Activated CD4-positive, alpha-beta memory T cell treated with anti-CD3 and anti-CD28 coated beads for 36 hours (primary cell): ENCODE data around the gene LST1. TPM values are rescaled to one million over a fixed set of nuclear protein-coding genes. Genes with fewer than 3 reads are reported as not detected.

ENCODE experiments used
- CTCF ChIA-PET: fragments of 350-600 bp; sonication (Branson Sonifier 250); formaldehyde crosslinking; loops from one replicate; lab custom pipeline; 2021; ENCODE audit warnings: antibody characterized with exemption, inconsistent platforms; lab: Charles Lee
- POLR2A ChIA-PET: fragments of 350-600 bp; sonication (Branson Sonifier 250); formaldehyde crosslinking; loops from one replicate; lab custom pipeline; 2021; ENCODE audit warnings: antibody characterized with exemption; lab: Charles Lee
- DNase-seq: peaks from one replicate; pipeline ENCODE4 v3.0.0-alpha.2; 2020
- H3K27ac Mint-ChIP-seq: one replicate; pipeline ENCODE4 v1.8.0; 2021; ENCODE audit warnings: mixed read lengths
- H3K27me3 Mint-ChIP-seq: one replicate; pipeline ENCODE4 v1.8.0; 2021; ENCODE audit warnings: mixed read lengths
- H3K36me3 Mint-ChIP-seq: one replicate; pipeline ENCODE4 v1.8.0; 2021; ENCODE audit warnings: mixed read lengths
- H3K4me1 Mint-ChIP-seq: one replicate; pipeline ENCODE4 v1.8.0; 2021; ENCODE audit warnings: low read depth, mixed read lengths
- H3K4me3 Mint-ChIP-seq: one replicate; pipeline ENCODE4 v1.8.0; 2021; ENCODE audit warnings: mild to moderate bottlenecking, mixed read lengths
- H3K9me3 Mint-ChIP-seq: one replicate; pipeline ENCODE4 v1.8.0; 2021; ENCODE audit warnings: mixed read lengths
- intact Hi-C: fragments of 100-400 bp; cut with micrococcal nuclease; formaldehyde crosslinking; loops from one replicate; pipeline ENCODE4 v1.15.1; 2023
- total RNA-seq, 2 experiments: library from RNA; stranded (reverse); gene quantifications; one replicate each; pipeline ENCODE4 v1.2.3, GENCODE V29; 2021

Gene LST1
- total RNA-seq, 2 experiments from 2014 or later = 15.7 to 16.9 TPM

- peaks cover 60% of the 10 kb centered on the region for H3K36me3 Mint-ChIP-seq
- intact Hi-C loops = loop anchor here (2.0 to 10.0 kb wide), 4 partner anchors 17 to 1279 kb away; partner anchors contain the start of genes GPSM3, HLA-C, PBX2 and PSMB9
- peak within 1 kb of the TSS; percentile 97 for H3K4me3 Mint-ChIP-seq
- peaks cover 54% of the 10 kb centered on the region for H3K4me1 Mint-ChIP-seq
- peaks cover 2% of the 10 kb centered on the region for H3K27me3 Mint-ChIP-seq
- POLR2A ChIA-PET = interaction anchor here (0.7 to 18.2 kb wide), 13 partner anchors 4 to 287 kb away, joined by 3 to 259 read pairs (median 16); partner anchors contain the start of genes ATP6V1G2, DDX39B, GPANK1 and LSM2
- peak within 1 kb of the TSS; percentile 99 for H3K27ac Mint-ChIP-seq
- CTCF ChIA-PET = interaction anchor here (0.6 to 28.8 kb wide), 3 partner anchors 17 to 45 kb away, joined by 3 to 1658 read pairs (median 740); partner anchors contain the start of genes ATP6V1G2, DDX39B, LST1 and NCR3
- no peaks in the 10 kb centered on the region for H3K9me3 Mint-ChIP-seq
- DNase-seq = peak; percentile 93
These were observed 10.7 kb upstream of the LST1 start, which contains the start of gene TNF for GRCh38 chr6:31575335-31575901. Gene TNF, plus strand, starts transcription at chr6:31575565. Its CDS starts 177 bp downstream, at chr6:31575742.

GRCh38 chr6:31575952-31576685, 10.0 kb upstream of the LST1 start:
- DNase-seq = no peak
- POLR2A ChIA-PET = interaction anchor here (1.1 to 18.2 kb wide), 9 partner anchors 4 to 237 kb away, joined by 3 to 259 read pairs (median 115); partner anchors contain the start of genes ATP6V1G2, DDX39B, LST1 and LTA
- peaks cover 65% of the 10 kb centered on the region for H3K36me3 Mint-ChIP-seq
- no peaks in the 10 kb centered on the region for H3K9me3 Mint-ChIP-seq
- peaks cover 49% of the 10 kb centered on the region for H3K4me1 Mint-ChIP-seq
- H3K27ac Mint-ChIP-seq = peak overlapping the region; percentile 99
- peaks cover 2% of the 10 kb centered on the region for H3K27me3 Mint-ChIP-seq
- CTCF ChIA-PET = interaction anchor here (0.6 to 28.8 kb wide), 5 partner anchors 8 to 44 kb away, joined by 3 to 1658 read pairs (median 7); partner anchors contain the start of genes ATP6V1G2, DDX39B, LST1 and NCR3
- peak overlapping the region; percentile 97 for H3K4me3 Mint-ChIP-seq
- intact Hi-C loops = loop anchor here (2.0 to 10.0 kb wide), 4 partner anchors 17 to 1279 kb away; partner anchors contain the start of genes GPSM3, HLA-C, PBX2 and PSMB9

- intact Hi-C loops = loop anchor here (5.0 to 10.0 kb wide), 3 partner anchors 305 to 1278 kb away; partner anchors contain the start of genes GPSM3, HLA-C, PBX2 and PSMB9
- Mint-ChIP-seq H3K4me1 (peaks cover 41% of the 10 kb centered on the region), H3K36me3 (peaks cover 74% of the 10 kb centered on the region), H3K27me3 (peaks cover 2% of the 10 kb centered on the region), H3K4me3 (peak overlapping the region; percentile 97), H3K9me3 (no peaks in the 10 kb centered on the region), H3K27ac (peak overlapping the region; percentile 99)
- ChIA-PET CTCF (interaction anchor here (1.1 to 28.8 kb wide), 4 partner anchors 8 to 24 kb away, joined by 4 to 1658 read pairs (median 374); partner anchors contain the start of genes ATP6V1G2, DDX39B, LST1 and NCR3), POLR2A (interaction anchor here (0.9 to 18.2 kb wide), 10 partner anchors 5 to 236 kb away, joined by 3 to 259 read pairs (median 74); partner anchors contain the start of genes ATP6V1G2, DDX39B, GPANK1 and LST1)
- peak; percentile 85 for DNase-seq
These were observed 9.0 kb upstream of the LST1 start for GRCh38 chr6:31576897-31577578.

DNA sequence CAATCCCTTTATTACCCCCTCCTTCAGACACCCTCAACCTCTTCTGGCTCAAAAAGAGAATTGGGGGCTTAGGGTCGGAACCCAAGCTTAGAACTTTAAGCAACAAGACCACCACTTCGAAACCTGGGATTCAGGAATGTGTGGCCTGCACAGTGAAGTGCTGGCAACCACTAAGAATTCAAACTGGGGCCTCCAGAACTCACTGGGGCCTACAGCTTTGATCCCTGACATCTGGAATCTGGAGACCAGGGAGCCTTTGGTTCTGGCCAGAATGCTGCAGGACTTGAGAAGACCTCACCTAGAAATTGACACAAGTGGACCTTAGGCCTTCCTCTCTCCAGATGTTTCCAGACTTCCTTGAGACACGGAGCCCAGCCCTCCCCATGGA, 8.5 kb upstream of the LST1 start:
- Mint-ChIP-seq H3K27ac (peak overlapping the region; percentile 99), H3K9me3 (no peaks in the 10 kb centered on the region), H3K36me3 (peaks cover 71% of the 10 kb centered on the region), H3K4me3 (peak overlapping the region; percentile 97), H3K4me1 (peaks cover 44% of the 10 kb centered on the region), H3K27me3 (peaks cover 2% of the 10 kb centered on the region)
- CTCF ChIA-PET = interaction anchor here (1.6 to 28.8 kb wide), 3 partner anchors 9 to 25 kb away, joined by 7 to 1658 read pairs (median 740); partner anchors contain the start of genes ATP6V1G2, DDX39B, LST1 and NCR3
- intact Hi-C loops = loop anchor here (5.0 to 10.0 kb wide), 3 partner anchors 305 to 1277 kb away; partner anchors contain the start of genes GPSM3, HLA-C, PBX2 and PSMB9
- peak; percentile 14 for DNase-seq
- POLR2A ChIA-PET = interaction anchor here (0.9 to 18.2 kb wide), 9 partner anchors 5 to 87 kb away, joined by 3 to 259 read pairs (median 115); partner anchors contain the start of genes ATP6V1G2, DDX39B, GPANK1 and LST1

- Mint-ChIP-seq H3K4me3 (peak overlapping the region; percentile 97), H3K4me1 (peaks cover 47% of the 10 kb centered on the region), H3K27me3 (peaks cover 2% of the 10 kb centered on the region), H3K27ac (peak overlapping the region; percentile 92), H3K9me3 (no peaks in the 10 kb centered on the region), H3K36me3 (peaks cover 65% of the 10 kb centered on the region)
- DNase-seq = peak; percentile 37
- CTCF ChIA-PET = interaction anchor here (17.5 to 28.8 kb wide), 2 partner anchors 14 to 26 kb away, joined by 740 to 1658 read pairs; partner anchors contain the start of genes ATP6V1G2, DDX39B, LST1 and NCR3
- POLR2A ChIA-PET = interaction anchor here (1.0 to 18.2 kb wide), 7 partner anchors 5 to 42 kb away, joined by 3 to 259 read pairs (median 125); partner anchors contain the start of genes ATP6V1G2, DDX39B, LST1 and LTA
- intact Hi-C loops = loop anchor here (1.0 to 10.0 kb wide), 4 partner anchors 10 to 1276 kb away; partner anchors contain the start of genes GPSM3, HLA-C, PBX2 and PSMB9
These were observed 7.6 kb upstream of the LST1 start for GRCh38 chr6:31578184-31579118.

GRCh38 chr6:31579119-31579505, 7.0 kb upstream of the LST1 start:
- no peaks in the 10 kb centered on the region for H3K9me3 Mint-ChIP-seq
- ChIA-PET CTCF (interaction anchor here (9.1 to 28.8 kb wide), 3 partner anchors 9 to 27 kb away, joined by 95 to 1658 read pairs (median 740); partner anchors contain the start of genes ATP6V1G2, DDX39B, LST1 and LTA), POLR2A (interaction anchor here (2.1 to 18.2 kb wide), 6 partner anchors 4 to 38 kb away, joined by 6 to 259 read pairs (median 174); partner anchors contain the start of genes ATP6V1G2, DDX39B, LST1 and LTA)
- H3K36me3 Mint-ChIP-seq = peaks cover 60% of the 10 kb centered on the region
- H3K27ac Mint-ChIP-seq = peak overlapping the region; percentile 92
- peak overlapping the region; percentile 97 for H3K4me3 Mint-ChIP-seq
- H3K4me1 Mint-ChIP-seq = peaks cover 45% of the 10 kb centered on the region
- peaks cover 2% of the 10 kb centered on the region for H3K27me3 Mint-ChIP-seq
- DNase-seq = peak; percentile 35
- intact Hi-C loops = loop anchor here (1.0 to 10.0 kb wide), 4 partner anchors 11 to 1276 kb away; partner anchors contain the start of genes GPSM3, HLA-C, PBX2 and PSMB9

DNA sequence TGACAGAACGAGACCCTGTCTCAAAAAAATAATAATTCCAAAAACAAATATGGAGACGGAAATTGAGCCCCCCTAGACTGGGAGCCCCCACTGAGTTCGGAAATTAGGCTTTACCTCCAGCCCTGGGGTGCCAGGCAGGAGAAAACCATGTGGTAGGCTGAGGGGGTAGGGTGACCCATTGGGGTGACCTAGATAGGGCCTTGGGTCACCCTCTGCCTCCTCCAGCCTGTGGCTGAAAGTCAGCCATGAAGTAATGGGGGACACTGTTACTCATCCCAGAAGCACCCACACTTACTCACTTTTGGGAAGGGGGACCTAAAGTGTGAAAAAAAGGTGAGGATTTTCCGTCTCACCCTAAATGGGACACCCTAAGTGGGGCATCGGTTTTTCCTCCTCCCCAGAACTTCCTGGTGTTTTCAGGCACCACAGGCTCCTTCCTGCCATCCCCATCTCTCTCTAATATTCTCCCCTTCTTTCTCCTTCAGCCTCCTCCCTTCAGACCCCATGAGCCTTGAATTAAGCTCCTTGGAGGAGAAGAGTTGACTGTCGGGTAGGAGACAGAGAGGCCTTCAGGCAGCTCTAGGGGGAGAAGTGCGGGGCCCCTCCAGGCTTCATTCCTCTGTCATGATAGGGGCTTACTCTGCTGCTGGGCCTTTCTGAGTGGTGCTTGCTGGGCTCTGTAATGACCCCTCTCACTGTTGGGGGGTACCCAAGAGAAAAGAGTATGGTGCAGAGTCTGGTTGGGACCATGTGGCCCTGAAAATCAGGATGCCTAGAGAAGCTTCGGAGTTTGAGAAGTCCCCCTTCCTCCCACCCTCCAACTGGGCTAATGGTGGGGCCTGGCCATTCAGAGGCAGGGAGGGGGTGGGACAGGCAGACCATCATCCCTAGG, 6.3 kb upstream of the LST1 start:
- intact Hi-C loops = loop anchor here (1.0 to 10.0 kb wide), 7 partner anchors 7 to 1275 kb away; partner anchors contain the start of genes ATP6V1G2, GPSM3, HLA-C and LTA
- peak; percentile 55 for DNase-seq
- Mint-ChIP-seq H3K4me3 (peak overlapping the region; percentile 97), H3K27ac (peak overlapping the region; percentile 92), H3K27me3 (peaks cover 2% of the 10 kb centered on the region), H3K4me1 (peaks cover 45% of the 10 kb centered on the region), H3K9me3 (no peaks in the 10 kb centered on the region), H3K36me3 (peaks cover 57% of the 10 kb centered on the region)
- ChIA-PET CTCF (interaction anchor here (0.9 to 28.8 kb wide), 7 partner anchors 10 to 87 kb away, joined by 3 to 1658 read pairs (median 5); partner anchors contain the start of genes ATP6V1G2, DDX39B, LST1 and LTA), POLR2A (interaction anchor here (1.2 to 18.2 kb wide), 8 partner anchors 8 to 72 kb away, joined by 3 to 259 read pairs (median 61); partner anchors contain the start of genes ATP6V1G2, BAG6, DDX39B and LTA)

DNA sequence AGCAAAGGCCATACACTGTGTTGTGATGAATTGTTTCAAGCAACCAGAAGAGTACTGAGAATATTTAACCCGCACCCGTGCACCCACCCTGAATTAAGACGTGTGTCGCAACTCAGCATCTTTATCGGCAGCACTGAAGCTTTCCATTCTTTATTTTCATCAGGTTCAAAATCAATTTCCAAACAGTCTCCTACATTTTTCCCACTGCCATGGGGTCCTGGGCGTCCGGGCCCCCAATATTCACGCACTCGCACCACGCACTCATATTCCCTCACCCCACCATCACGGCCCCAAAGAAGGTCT, 5.7 kb upstream of the LST1 start:
- Mint-ChIP-seq H3K36me3 (peaks cover 55% of the 10 kb centered on the region), H3K27ac (peak overlapping the region; percentile 92), H3K4me1 (peaks cover 41% of the 10 kb centered on the region), H3K4me3 (peak overlapping the region; percentile 97), H3K27me3 (peaks cover under 1% of the 10 kb centered on the region), H3K9me3 (no peaks in the 10 kb centered on the region)
- DNase-seq = peak; percentile 30
- intact Hi-C loops = loop anchor here (1.0 to 2.0 kb wide), 3 partner anchors 8 to 34 kb away; partner anchors contain the start of genes ATP6V1G2, LTA and NFKBIL1
- ChIA-PET CTCF (interaction anchor here (0.9 to 28.8 kb wide), 8 partner anchors 11 to 87 kb away, joined by 3 to 1658 read pairs (median 5); partner anchors contain the start of genes ATP6V1G2, DDX39B, LST1 and LTA), POLR2A (interaction anchor here (1.2 to 18.2 kb wide), 7 partner anchors 9 to 72 kb away, joined by 3 to 259 read pairs (median 115); partner anchors contain the start of genes ATP6V1G2, BAG6, DDX39B and LTA)
